ENCODE data around the gene SHISA9.

SHISA9 gene

GRCh38 chr16:13110124-13110796 is 208.9 kb downstream of the SHISA9 start:
- DNase-seq, result peak in 15 of 56 donors; percentile 1 to 17 (median 6)

GRCh38 chr16:13111747-13112146 is 210.3 kb downstream of the SHISA9 start:
- no peak for DNase-seq

DNA sequence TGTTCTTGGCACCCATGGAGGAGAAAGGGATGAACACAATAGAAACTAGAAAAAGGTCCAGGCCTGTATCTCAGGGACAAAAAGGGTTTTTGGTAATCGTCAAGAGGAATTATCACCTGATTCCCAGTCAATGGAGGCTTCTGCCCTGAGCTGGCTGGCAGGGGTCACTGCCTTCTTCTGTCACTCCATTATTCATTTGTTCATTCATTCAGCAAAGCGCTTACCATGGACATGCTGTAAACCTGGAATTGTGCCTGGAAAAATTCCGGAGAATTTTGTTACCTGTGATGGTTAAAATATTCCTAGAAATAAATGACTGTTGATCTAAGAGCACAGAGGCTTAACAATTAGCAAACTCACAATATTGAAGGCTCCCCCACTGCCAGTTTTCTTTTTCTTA is 212.3 kb downstream of the SHISA9 start:
- no peak for DNase-seq

GRCh38 chr16:13118091-13118490 is 216.7 kb downstream of the SHISA9 start:
- no peak for DNase-seq

DNA sequence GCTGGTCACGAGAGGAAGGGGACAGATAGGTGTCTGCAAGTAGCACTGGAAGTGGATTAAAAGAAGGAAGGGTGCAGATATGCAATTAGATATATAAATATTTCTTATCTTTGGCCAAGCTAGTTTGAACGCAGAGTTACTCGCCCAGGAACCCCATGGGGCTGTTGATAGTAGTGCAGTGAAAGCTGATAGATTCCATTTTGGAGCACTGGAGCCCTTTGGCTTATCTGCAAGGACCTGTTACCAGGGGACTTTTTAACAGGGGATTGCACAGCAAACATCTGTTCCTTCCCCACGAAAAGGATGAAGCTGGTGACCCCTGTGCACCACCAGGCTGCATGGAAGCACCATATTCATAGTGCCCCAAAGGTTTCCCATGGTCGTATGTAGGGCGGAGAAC is 218.7 kb downstream of the SHISA9 start:
- DNase-seq, result no peak

GRCh38 chr16:13120557-13120956 is 219.2 kb downstream of the SHISA9 start:
- DNase-seq, result no peak

DNA sequence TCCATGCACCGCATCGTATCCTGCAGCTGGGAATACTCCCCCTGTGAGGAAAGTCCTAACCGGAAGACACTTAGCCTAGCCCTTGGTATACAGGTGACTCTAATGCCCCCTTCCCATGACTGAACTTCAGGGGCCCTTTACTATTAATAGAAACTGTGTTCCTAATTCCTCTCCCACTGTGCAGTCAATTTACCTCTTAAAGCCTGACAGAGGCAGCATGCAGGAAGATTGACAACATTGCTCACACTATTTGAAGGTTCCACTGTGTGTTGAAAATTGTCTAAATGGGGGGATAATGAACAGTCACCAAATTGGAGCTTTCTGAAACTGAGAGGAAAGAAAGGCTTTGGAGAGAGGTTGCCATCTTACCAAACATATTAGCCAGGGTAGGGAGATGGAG is 222.6 kb downstream of the SHISA9 start:
- no peak for DNase-seq

DNA sequence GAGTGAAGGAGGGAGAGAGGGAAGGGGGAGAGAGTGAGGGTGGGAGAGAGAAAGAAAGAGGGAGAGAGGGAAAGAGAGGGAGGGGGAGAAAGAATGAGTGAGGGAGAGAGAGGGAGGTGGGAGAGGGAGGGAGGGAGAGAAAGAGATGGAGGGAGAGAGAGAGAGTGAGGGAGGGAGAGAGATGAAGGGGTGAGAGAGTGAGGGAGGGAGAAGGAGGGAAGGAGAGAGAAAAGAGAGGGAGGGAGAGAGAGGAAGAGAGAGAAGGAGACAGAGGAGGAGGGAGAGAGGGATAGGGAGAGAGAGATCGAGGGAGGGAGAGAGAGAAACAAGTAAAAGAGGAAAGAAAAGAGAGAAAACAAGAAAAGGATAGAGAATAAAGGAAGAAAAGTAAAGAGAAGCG is 225.7 kb downstream of the SHISA9 start:
- DNase-seq, result no peak

DNA sequence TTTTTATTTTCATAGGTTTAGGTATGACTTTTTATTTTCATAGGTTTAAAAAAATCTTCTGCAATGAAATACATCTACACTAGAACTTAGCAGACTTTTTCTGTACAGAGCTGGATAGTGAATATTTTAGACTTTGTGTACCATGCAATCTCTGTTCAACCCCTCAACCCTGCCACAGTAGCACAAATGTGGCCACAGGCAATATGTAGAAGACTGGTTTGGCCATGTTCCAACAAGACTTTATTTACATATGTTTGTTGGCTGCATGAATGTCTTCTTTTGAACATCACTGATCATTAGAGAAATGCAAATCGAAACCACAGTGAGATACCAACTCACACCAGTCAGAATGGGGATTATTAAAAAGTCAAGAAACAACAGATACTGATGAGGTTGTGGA is 229.2 kb downstream of the SHISA9 start:
- no peak for DNase-seq

DNA sequence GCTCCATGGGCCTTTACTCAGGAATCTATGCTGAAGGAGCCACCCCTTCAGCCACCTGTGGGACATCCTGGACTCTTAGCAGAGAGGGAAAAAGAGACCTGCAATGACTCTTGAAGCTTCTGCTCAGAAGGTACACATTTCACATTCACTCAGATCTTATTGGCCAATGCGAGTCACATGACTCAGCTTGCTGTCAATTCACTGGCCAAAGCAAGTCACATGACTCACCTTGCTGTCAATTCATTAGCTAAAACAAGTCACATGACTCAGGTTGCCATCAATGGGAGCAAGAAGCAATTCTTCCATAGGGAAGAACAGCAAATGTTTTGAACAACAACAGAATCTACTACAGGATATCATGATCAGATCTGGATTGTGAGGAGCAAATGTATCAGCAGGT is 233.4 kb downstream of the SHISA9 start:
- DNase-seq, result no peak

GRCh38 chr16:13136901-13137300 is 235.5 kb downstream of the SHISA9 start:
- DNase-seq, result no peak

DNA sequence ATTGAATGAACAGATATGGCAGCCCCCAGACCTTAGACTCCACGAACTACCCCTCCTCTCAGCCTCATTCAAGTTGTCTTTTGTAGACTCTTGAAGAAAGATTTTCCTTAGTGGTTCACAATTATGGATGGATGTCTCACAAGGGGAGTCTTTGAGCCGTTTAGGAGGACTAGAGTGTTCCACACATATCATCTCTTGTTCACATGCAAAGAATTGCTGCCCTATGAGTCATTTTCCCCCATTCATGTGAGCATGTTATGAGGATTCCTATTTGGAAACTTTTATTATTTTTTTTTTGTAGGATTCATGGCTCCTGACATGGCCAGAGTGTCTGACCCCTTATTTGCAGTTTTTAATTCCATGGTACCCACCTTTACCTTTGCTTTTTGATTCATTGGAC is 237.1 kb downstream of the SHISA9 start:
- DNase-seq, result no peak

- no peak for DNase-seq
Observed at GRCh38 chr16:13139661-13140241, 238.4 kb downstream of the SHISA9 start.

GRCh38 chr16:13143551-13143950 is 242.2 kb downstream of the SHISA9 start:
- DNase-seq, result no peak

DNA sequence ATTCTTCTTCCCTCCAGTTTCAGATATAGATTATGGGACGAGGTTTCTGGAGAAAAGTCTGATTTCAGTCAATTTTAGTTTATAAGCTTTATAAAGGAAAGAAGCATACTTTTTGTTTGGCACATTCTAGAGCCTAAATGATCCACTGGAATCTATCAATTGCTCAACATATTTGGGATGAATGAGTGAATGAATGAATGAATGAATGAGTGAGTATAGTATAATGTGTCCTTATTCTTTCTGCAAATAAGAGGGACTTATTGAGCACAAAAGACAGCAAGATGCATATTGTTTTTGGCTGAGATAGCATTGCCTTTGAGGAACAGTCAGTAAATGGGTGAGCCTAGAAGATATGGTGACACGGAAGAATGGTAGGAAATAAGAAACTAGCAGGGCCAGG is 245.4 kb downstream of the SHISA9 start:
- no peak for DNase-seq

GRCh38 chr16:13148294-13148693 is 246.9 kb downstream of the SHISA9 start:
- no peak for DNase-seq

GRCh38 chr16:13148836-13149235 is 247.4 kb downstream of the SHISA9 start:
- peak in 9 of 56 donors; percentile 1 to 54 (median 15) for DNase-seq

DNA sequence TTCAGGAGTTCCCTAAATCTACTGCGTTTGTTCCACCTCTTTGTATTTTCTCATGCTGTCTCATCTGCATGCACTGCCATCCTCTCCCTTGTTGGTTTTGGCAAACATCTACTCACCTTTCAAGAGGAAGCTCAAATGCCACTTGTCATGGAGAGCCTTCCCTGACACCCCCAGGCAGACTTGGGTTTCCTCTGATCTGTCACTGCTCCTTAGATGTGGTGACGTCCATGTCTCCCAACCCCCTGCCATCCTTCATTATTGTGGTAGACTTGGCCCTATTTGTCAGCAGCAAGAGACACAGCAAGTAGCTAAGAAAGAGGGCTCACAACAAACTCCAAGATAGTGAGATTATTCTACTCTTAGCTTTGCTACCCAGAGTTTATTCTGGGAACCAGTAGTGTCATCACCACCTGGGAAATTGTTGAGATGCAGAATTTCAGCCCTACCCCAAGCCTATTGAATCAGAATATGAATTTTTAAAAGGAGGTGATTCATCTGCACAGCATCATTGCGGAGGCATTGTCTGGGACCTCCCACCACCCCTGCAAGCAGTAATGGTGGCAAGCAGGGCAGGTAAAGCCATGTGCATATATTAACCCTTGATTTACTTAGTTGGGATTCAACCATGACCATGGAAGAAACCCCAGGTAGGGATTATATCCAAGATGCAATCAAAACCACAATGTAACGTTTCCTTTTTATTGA is 248.9 kb downstream of the SHISA9 start:
- peak in 28 of 56 donors; percentile 2 to 75 (median 25) for DNase-seq

- no peak for DNase-seq
Observed at GRCh38 chr16:13153696-13154095, 252.3 kb downstream of the SHISA9 start.

- DNase-seq, result no peak
Observed at GRCh38 chr16:13154799-13155198, 253.4 kb downstream of the SHISA9 start.

DNA sequence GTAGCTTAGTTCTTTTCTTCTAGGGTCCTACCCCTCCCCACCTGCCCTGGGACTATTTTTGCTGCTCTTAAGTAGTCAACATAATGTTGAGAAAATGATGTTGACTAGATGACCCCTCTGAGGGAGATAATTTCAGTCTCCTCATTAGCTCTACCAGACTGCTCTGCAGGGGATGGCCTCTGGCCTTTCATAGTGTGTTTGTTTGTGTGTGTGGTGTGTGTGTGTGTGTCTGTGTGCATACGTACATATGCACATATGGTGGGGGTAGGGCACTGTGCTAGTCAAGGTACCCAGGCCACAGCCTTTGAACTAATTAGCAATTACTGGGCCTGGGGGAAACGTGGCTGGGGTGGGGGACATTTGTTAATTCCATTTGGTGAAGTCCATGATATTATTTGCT is 254.0 kb downstream of the SHISA9 start:
- no peak for DNase-seq

DNA sequence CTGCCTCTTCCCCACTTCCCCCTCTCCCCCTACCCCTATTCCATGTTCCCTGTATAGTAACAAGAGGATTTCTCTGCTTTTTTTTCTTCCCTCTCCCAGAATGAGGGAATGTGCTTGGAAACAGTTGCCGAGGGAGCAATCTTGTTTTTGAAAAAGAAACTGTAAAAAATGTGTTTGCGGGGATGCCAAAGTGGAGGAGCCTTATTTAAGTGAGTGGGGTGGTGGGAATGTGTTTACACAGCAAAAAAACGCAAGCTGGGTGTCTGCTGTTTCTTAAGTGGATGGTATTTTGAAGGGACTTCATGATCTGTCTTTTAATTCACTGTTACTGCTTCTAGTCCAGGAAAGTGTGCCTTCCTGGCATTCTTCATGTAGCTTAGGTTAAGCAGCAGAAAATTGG is 254.4 kb downstream of the SHISA9 start:
- no peak for DNase-seq

DNA sequence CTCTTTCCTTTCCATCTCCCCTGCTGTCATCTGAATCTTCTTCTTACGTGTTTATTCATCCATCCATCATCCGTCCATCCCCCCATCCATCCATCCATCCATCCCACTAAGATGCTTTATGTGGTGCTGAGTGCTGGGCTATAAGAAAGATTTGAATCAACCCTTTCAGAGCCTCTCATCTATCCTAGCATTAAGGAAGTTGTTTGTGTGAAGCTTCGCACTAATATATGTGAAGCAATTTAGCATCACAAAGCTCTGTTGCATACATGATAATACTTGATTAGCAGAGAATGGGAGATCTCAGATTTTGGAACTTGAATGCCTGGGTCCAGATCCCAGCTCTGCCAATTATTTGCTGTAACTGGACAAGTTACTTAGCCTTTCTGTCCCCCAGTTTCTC is 255.7 kb downstream of the SHISA9 start:
- no peak for DNase-seq
